Activated B cell treated with CpG ODN at 0.5 μM for 24 hours (primary cell): ENCODE data around the gene KL. TPM values are rescaled to one million over a fixed set of nuclear protein-coding genes. Genes with fewer than 3 reads are reported as not detected.
A peak's percentile ranks its signal among the peaks of the same experiment; 100 is the strongest.

Experiments used
- ATAC-seq: fragments of 200-7000 bp; cut with Tn5 transposase; one replicate; pipeline ENCODE4 v1.10.0; 2021; ENCODE audit warnings: low read depth, mild to moderate bottlenecking, moderate library complexity
- CTCF ChIA-PET: fragments of 350-600 bp; sonication (Branson Sonifier 250); formaldehyde crosslinking; loops from one replicate; lab custom pipeline; 2021; ENCODE audit warnings: antibody characterized with exemption; lab: Charles Lee
- POLR2A ChIA-PET: fragments of 350-600 bp; sonication (Branson Sonifier 250); formaldehyde crosslinking; loops from one replicate; lab custom pipeline; 2021; ENCODE audit warnings: antibody characterized with exemption; lab: Charles Lee
- DNase-seq: peaks from one replicate; pipeline ENCODE4 v3.0.0; 2022
- H3K27ac Mint-ChIP-seq: one replicate; pipeline ENCODE4 v1.8.0; 2020; ENCODE audit warnings: mixed read lengths
- H3K27me3 Mint-ChIP-seq: one replicate; pipeline ENCODE4 v1.8.0; 2021; ENCODE audit warnings: mixed read lengths
- H3K36me3 Mint-ChIP-seq: one replicate; pipeline ENCODE4 v1.8.0; 2021; ENCODE audit warnings: low read depth, mixed read lengths
- H3K4me1 Mint-ChIP-seq: one replicate; pipeline ENCODE4 v1.8.0; 2021; ENCODE audit warnings: mixed read lengths
- H3K4me3 Mint-ChIP-seq: one replicate; pipeline ENCODE4 v1.8.0; 2020; ENCODE audit warnings: mild to moderate bottlenecking, mixed read lengths
- H3K9me3 Mint-ChIP-seq: one replicate; pipeline ENCODE4 v1.8.0; 2020; ENCODE audit warnings: mixed read lengths
- intact Hi-C: fragments of 100-400 bp; cut with micrococcal nuclease; formaldehyde crosslinking; loops from one replicate; pipeline ENCODE4 v1.15.1; 2024
- total RNA-seq: library from RNA; stranded (reverse); gene quantifications from 2 replicates; pipeline ENCODE4 v1.2.3, GENCODE V29; 2022
- TF ChIP-seq, protein P1 (sequence below): fragments of 200-600 bp; IDR thresholded peaks from one replicate; pipeline ENCODE4 v1.8.0; 2022; ENCODE audit warnings: antibody characterized with exemption, mild to moderate bottlenecking

Gene KL
- total RNA-seq, 1 donor from 2014 or later: 0.07 TPM

DNA sequence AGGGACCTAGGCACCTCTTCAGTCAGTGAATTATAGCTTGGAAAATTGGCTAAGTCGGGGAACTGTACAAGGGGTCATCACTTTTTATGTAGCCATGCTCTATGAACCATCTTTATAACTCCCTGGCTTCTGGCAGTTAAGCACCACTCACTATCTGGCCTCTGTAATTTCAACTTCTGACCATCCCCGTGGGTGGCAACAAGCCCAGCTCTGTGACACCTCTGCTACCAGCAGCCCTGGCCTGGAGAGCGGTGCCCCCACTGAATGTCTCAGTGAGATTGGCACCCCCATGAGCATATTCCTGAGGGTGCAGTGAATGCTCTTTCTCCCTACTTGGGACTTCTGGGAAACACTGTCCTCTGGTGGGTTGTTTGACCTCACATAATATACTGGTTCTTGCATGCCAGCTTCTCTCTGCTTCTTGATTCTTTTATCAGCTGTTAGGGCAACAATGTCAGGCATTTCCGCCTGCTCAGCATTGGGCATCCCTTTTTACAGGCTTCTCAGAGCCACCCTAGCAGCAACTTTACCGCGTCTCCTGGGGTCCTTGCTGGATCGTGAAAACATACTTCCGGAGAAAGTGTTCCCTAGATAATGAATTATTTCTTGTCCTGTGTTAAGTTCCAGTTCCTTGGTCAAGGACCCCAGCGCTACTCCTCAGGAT lies 10.4 kb downstream of the KL start:
- ChIA-PET POLR2A (no interaction called here), CTCF (no interaction called here)
- DNase-seq (no peak), ATAC-seq (no peak)
- no peak overlapping the region for H3K4me3 Mint-ChIP-seq
- peaks cover 24% of the 10 kb centered on the region for H3K27me3 Mint-ChIP-seq
- no peaks in the 10 kb centered on the region for H3K4me1 Mint-ChIP-seq
- no peak overlapping the region for H3K27ac Mint-ChIP-seq
- TF ChIP-seq, protein P1, sequence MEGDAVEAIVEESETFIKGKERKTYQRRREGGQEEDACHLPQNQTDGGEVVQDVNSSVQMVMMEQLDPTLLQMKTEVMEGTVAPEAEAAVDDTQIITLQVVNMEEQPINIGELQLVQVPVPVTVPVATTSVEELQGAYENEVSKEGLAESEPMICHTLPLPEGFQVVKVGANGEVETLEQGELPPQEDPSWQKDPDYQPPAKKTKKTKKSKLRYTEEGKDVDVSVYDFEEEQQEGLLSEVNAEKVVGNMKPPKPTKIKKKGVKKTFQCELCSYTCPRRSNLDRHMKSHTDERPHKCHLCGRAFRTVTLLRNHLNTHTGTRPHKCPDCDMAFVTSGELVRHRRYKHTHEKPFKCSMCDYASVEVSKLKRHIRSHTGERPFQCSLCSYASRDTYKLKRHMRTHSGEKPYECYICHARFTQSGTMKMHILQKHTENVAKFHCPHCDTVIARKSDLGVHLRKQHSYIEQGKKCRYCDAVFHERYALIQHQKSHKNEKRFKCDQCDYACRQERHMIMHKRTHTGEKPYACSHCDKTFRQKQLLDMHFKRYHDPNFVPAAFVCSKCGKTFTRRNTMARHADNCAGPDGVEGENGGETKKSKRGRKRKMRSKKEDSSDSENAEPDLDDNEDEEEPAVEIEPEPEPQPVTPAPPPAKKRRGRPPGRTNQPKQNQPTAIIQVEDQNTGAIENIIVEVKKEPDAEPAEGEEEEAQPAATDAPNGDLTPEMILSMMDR: no peak
- H3K36me3 Mint-ChIP-seq: no peaks in the 10 kb centered on the region
- intact Hi-C loops: no loop called here
- no peaks in the 10 kb centered on the region for H3K9me3 Mint-ChIP-seq

DNA sequence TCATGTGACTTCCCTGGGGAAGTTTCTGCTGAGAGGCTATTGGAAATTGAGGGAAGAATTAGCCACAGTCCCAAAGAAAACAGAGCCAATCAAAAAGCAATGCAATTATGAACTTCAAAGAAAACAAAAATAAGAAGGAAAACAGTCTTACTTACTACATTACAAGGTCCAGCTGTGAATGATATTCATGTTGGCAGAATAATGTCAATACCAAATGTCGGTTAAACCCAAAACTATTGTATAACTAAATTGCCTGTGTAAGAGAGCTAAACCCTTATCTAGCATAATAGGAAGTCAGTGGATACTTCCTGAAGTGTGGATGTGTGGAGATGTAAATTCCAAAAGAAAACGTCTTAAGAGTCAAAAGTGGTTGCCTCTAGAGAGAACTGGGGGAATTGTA lies 12.4 kb downstream of the KL start:
- no peaks in the 10 kb centered on the region for H3K9me3 Mint-ChIP-seq
- ATAC-seq (no peak), DNase-seq (no peak)
- peaks cover 24% of the 10 kb centered on the region for H3K27me3 Mint-ChIP-seq
- no peak overlapping the region for H3K4me3 Mint-ChIP-seq
- ChIA-PET POLR2A (no interaction called here), CTCF (no interaction called here)
- TF ChIP-seq, protein P1: no peak
- no peaks in the 10 kb centered on the region for H3K36me3 Mint-ChIP-seq
- peaks cover 4% of the 10 kb centered on the region for H3K4me1 Mint-ChIP-seq
- no peak overlapping the region for H3K27ac Mint-ChIP-seq
- intact Hi-C loops: no loop called here

DNA sequence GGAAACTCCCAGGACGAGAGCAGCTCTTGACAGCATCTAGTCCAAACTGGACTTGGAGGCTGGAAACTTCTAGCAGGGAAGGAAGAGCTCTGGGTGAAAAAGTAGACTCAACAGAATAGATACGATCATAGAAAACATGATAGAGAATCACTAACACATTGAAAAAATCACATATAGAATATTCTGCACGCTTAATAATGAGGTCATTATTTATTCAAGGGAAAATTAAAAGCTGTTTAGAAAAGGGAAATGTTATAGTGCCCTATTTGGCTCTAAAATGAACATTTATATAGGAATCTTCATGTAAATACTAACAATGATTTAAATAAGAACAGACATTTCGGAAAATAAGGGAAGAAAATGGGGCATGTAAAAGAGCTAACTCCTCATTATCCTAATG lies 15.1 kb downstream of the KL start:
- no peak overlapping the region for H3K4me3 Mint-ChIP-seq
- POLR2A ChIA-PET: no interaction called here
- ATAC-seq: no peak
- H3K36me3 Mint-ChIP-seq: no peaks in the 10 kb centered on the region
- no peaks in the 10 kb centered on the region for H3K9me3 Mint-ChIP-seq
- H3K4me1 Mint-ChIP-seq: peaks cover 4% of the 10 kb centered on the region
- TF ChIP-seq, protein P1: no peak
- CTCF ChIA-PET: no interaction called here
- intact Hi-C loops: no loop called here
- H3K27me3 Mint-ChIP-seq: peaks cover 22% of the 10 kb centered on the region
- no peak for DNase-seq
- H3K27ac Mint-ChIP-seq: no peak overlapping the region

DNA sequence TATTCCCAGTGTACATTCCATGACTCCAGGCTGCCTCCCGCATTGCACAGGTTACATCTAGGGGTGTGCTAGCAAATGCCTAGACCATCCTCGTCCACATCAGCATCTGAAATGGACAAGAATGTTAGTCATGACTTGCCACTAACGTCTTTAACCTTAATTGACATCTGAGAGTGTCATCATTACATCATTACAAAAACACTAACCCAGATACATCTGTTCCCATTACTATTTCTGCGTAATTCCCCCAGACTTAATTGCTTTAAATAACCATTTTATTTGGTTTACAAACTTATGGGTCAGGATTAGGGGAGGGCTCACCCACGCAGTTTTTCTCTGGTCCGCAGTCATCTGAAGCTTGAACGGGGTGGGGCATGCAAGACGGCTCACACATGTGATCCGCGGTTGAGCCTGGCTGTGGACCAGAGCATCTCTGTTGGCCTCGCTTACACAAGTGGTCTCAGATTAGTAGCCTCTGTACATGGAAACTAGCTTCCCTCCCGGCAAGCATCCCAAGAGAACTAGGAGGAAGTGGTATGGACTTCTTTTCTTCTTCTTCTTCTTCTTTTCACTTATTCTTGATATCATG lies 15.9 kb downstream of the KL start:
- TF ChIP-seq, protein P1: no peak
- ChIA-PET CTCF (no interaction called here), POLR2A (no interaction called here)
- intact Hi-C loops: no loop called here
- Mint-ChIP-seq H3K36me3 (no peaks in the 10 kb centered on the region), H3K27me3 (peaks cover 22% of the 10 kb centered on the region), H3K4me3 (no peak overlapping the region), H3K9me3 (no peaks in the 10 kb centered on the region), H3K4me1 (peaks cover 4% of the 10 kb centered on the region), H3K27ac (no peak overlapping the region)
- ATAC-seq (no peak), DNase-seq (no peak)

DNA sequence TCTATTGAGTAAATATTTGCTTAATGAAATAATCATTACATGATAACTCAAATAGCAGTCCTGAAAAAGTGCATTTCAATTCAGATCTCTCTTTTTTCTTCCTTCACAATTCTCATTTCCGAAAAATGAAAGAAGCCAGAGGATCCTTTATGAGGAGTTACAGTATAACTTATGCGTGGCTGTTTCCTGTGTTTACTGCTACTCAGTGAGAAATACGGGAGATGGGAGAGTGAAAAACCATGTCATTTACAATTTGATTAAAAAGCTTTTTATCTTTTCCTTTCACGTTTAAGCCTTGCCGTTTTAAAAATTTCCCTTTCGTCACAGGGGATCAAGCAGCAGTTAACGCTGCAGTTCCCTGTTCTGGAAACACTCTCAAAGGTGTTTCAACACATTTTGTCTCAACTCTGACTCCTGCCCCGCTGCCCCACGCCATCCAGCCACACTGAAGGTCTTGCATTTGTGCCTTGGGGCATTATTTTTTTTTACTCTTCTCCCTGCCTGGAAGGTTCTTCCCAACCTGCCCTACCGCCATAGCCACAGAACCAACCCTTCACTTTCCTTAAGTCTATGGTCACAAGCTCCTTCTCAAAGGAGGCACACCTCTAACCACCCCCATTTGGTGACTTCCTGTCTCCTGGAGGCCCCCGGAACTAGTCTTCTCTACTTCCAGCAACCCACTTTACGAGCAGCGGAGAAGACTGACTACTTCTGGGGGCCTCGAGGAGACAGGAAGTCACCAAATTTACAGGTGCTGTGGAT lies 17.0 kb downstream of the KL start:
- POLR2A ChIA-PET: no interaction called here
- peak overlapping the region; percentile 49 for H3K4me3 Mint-ChIP-seq
- CTCF ChIA-PET: no interaction called here
- H3K36me3 Mint-ChIP-seq: no peaks in the 10 kb centered on the region
- ATAC-seq (peak; percentile 40), DNase-seq (no peak)
- TF ChIP-seq, protein P1: no peak
- peaks cover 22% of the 10 kb centered on the region for H3K27me3 Mint-ChIP-seq
- H3K9me3 Mint-ChIP-seq: no peaks in the 10 kb centered on the region
- no peak overlapping the region for H3K27ac Mint-ChIP-seq
- intact Hi-C loops: no loop called here
- peaks cover 4% of the 10 kb centered on the region for H3K4me1 Mint-ChIP-seq
